GM12873 (cell line): ENCODE data around the gene POLR2L.

Experiments used
- TF ChIP-seq, protein P1 (sequence below): IDR thresholded peaks from 2 replicates; pipeline ENCODE4 v1.5.1; 2012; ENCODE audit warnings: low read depth, mild to moderate bottlenecking, moderate library complexity, low read length, control low read depth; ENCODE audit not compliant: insufficient read depth; ENCODE audit errors: missing control alignments

The POLR2L gene

DNA sequence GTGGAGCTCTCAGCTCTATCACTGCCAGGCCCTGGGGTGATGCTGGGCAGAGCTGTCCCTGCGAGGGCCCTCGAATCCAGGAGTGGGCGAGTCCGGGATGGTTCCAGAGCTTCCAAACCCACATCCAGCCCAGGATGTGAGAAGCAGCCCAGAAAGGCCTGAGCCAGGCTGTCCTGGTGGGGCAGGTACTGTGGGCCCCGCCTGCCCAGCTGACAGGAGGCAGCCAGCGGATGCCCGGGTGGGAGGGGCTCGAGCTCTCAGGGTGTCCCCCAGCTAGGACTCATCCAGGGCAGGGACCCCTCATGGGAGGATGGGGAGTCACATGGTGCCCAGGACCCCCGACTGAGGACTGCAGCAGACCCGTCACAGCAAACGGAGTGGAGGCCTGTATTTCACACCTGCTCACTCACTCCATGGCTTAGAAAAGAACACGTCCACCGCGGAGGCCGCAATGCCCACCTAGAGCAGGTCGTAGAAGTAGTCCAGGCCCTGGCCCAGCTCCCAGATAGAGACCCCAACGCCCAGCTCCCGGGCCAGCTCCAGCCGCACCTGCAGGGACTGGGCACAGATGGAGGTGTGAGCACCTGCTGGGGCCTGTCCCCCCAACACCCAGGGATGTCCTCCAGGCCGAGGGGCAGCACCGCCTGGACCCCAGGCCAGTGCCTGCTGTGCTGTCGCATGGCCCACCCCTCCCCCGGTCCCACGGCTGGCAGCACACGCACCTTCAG lies 27.2 kb upstream of the POLR2L start:
- TF ChIP-seq, protein P1, sequence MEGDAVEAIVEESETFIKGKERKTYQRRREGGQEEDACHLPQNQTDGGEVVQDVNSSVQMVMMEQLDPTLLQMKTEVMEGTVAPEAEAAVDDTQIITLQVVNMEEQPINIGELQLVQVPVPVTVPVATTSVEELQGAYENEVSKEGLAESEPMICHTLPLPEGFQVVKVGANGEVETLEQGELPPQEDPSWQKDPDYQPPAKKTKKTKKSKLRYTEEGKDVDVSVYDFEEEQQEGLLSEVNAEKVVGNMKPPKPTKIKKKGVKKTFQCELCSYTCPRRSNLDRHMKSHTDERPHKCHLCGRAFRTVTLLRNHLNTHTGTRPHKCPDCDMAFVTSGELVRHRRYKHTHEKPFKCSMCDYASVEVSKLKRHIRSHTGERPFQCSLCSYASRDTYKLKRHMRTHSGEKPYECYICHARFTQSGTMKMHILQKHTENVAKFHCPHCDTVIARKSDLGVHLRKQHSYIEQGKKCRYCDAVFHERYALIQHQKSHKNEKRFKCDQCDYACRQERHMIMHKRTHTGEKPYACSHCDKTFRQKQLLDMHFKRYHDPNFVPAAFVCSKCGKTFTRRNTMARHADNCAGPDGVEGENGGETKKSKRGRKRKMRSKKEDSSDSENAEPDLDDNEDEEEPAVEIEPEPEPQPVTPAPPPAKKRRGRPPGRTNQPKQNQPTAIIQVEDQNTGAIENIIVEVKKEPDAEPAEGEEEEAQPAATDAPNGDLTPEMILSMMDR, result no peak

DNA sequence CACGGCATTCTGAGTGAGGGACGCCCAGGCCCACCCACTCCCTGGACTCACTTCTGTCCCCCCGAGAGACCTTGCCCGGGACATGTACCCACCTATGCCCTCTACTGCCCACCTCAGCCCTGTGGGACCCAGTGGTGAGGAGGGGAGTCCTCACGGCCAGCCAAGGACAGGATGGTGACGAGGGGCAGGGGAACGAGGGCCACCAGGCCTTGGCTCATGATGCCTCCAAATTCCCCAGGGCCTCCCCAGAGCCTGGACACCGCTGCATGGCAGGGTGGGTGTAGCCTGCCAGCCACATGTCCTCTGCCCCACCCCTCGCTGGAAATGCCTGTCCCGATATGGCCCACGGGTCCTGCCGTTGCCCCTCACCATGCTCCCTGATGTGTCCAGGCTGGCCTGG lies 26.5 kb upstream of the POLR2L start:
- TF ChIP-seq, protein P1, result no peak

DNA sequence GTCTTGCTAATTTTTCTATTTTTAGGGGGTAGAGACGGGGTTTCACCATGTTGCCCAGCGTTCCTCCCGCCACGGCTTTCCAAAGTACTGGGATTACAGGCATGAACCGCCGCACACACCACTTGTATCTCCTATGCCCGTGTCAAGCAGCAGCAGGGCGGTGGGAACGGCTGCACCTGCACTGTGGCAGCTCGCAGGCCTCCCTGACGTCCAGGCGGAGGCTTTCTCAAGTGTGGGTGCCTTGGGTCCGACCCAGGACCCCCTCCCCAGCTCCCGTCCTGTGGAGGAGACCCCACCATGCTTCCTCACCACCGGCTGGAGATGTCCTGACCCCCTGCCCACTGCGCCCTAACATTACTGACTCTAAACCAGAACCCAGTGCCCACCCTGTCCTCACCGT lies 26.1 kb upstream of the POLR2L start:
- TF ChIP-seq, protein P1, result no peak

DNA sequence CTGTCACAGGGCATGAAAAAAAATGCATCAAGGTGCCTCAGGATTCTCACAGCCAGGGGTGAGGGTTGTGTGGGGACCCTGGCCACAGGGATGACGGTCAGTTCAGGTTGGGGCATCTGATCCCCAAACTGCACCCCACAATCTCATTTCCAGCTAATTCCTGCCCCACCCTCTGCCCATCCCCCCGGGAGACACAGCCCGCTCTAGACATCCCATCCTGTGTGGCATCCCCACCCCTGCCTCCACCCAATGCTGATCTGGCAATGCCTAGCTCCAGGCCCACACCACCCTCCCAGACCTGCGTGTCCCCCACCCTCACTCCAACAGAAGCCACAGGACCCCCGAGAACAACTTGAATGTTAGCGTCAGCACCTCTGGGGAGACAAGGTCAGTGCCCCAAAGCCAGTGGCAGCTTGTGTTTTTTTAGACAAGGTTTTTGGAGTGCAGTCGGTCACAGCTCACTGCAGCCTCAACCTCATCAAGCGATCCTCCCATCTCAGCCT lies 25.6 kb upstream of the POLR2L start:
- TF ChIP-seq, protein P1, result no peak

DNA sequence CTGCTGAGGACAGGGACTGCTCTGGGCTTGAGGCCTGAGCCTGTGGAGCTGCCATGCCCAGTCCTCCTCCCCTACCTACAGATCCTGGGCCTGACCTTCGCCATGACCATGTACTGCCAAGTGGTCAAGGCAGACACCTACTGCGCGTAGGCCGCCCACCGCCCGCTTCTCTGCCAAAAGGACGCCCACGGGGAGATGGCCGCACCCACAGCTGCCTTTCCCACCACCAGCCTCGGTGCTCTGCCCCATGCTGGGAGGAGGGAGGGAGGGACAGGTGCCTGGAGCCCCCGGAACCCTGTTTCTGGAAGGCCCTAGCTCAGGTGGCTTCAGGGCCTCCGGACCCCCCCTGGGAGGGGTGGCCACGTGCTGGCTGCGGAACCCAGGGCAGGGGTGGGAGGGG lies 24.2 kb upstream of the POLR2L start:
- TF ChIP-seq, protein P1, result no peak

DNA sequence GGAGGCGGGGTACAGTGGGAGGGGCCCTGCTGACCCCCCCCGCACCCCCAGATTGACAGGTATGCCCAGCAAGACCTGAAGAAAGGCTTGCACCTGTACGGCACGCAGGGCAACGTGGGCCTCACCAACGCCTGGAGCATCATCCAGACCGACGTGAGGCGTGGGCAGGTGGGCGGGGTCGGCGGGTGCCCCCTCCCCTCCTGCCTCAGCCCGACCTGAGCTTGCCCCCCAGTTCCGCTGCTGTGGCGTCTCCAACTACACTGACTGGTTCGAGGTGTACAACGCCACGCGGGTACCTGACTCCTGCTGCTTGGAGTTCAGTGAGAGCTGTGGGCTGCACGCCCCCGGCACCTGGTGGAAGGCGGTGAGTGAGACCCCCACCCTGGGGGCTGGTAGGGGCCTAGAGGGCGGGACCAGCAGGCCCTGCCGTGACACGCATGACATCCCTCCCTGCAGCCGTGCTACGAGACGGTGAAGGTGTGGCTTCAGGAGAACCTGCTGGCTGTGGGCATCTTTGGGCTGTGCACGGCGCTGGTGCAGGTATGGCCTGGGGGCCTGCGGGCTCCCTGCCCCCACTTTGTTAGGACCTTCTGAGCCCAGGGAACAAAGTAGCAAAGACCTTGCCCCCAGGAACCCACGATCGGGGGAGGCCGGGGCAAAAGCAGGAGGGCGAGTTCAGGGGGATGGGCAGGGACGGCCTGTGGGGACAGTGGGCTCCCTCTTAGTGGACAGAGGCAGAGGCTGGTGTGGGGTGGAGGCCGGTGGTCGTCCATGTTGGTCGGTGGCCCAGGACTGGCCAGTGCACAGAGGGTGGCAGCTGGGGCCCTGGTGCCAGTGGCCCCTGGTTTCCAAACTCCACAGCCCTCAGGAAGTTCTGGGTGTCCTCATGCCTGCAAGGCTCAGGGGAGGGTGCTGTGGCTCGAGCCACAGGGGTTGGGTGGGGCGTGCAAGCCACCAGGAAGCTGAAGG lies 23.4 kb upstream of the POLR2L start:
- TF ChIP-seq, protein P1, result no peak

GRCh38 chr11:864898-865297 lies 22.6 kb upstream of the POLR2L start:
- TF ChIP-seq, protein P1, result no peak
